Measurements from ENCODE around the gene CCT6B. TPM values are rescaled to one million over a fixed set of nuclear protein-coding genes. Genes with fewer than 3 reads are reported as not detected.

CCT6B gene
- total and polyA plus RNA-seq, 9 of the 15 experiments (the other 6 are each of a cell fraction or from before 2014, with no cell fraction given): 0.25 to 0.91 (median 0.58) TPM

- TF ChIP-seq TARDBP (IDR thresholded peaks at IDR 0.05) (peak; percentile 36; the same call in 1 of the 2 replicates), MYC (IDR thresholded peaks at IDR 0.05; ENCODE audit: low read depth, low read length) (peak; percentile 79), MYC (CRISPR knock-in tag; IDR thresholded peaks at IDR 0.05; ENCODE audit: borderline replicate concordance, low read depth) (no peak), FOSL1 (tag; conservative IDR thresholded peaks at IDR 0.05) (peak; percentile 55; the same call in 1 of the 2 replicates), RBM25 (IDR thresholded peaks at IDR 0.05; ENCODE audit: low read depth, low read length, severe bottlenecking) (no peak), TEAD4 (IDR thresholded peaks at IDR 0.05; ENCODE audit: low read length) (peak; percentile 98), TEAD4 (CRISPR knock-in tag; IDR thresholded peaks at IDR 0.05; ENCODE audit: borderline replicate concordance) (no peak), ATF7 (IDR thresholded peaks at IDR 0.05) (peak; percentile 33; the same call in 1 of the 2 replicates)
These were observed 74.4 kb downstream of the CCT6B start (continued) for GRCh38 chr17:34886831-34887230.

- H3K79me2 ChIP-seq (ENCODE audit: control insufficient read depth, insufficient read depth, low read length): no peaks in the 10 kb centered on the region
- no peaks in the 10 kb centered on the region for H3K36me3 ChIP-seq (ENCODE audit: control insufficient read depth, insufficient read depth, low read length)
- H3K4me2 ChIP-seq (ENCODE audit: insufficient read depth, low read length): peak overlapping the region; percentile 19; the same call in 1 of the 2 replicates
- H3K27me3 ChIP-seq (ENCODE audit: control insufficient read depth in 2 of 2, insufficient read depth in 2 of 2, low read length in 2 of 2): peaks cover 0 to 7% of the 10 kb centered on the region in 2 experiments; a peak in 1 of 5 replicates
- intact Hi-C loops (cut with micrococcal nuclease) (loop anchor here (10.0 kb wide), 1 partner anchor 240 kb away; the partner anchor contains the start of gene FNDC8), in situ Hi-C loops (cut with MboI) (loop anchor here (10.0 kb wide), 1 partner anchor 340 kb away; no protein-coding TSS in a partner anchor)
- FAIRE-seq (peak; percentile 88), DNase-seq (ENCODE audit: extremely low read depth in 1 of 4, low spot score in 3 of 4) (peak in 2 of 4 experiments; percentile 51 to 69), ATAC-seq (peak; percentile 69)
- H2AFZ ChIP-seq (ENCODE audit: low read depth, low read length): no peak overlapping the region
- POLR2A ChIA-PET: interaction anchor here (0.6 to 1.6 kb wide), 5 partner anchors 10 to 200 kb away, joined by 3 to 5 read pairs (median 4); no protein-coding TSS in a partner anchor
- BruUV-seq (replicated peaks): no TSS peak
- peaks cover 17% of the 10 kb centered on the region for H4K20me1 ChIP-seq (replicated peaks; ENCODE audit: control insufficient read depth, insufficient read depth, low read length)
- H3K4me3 ChIP-seq: no peak overlapping the region
- H3K9me3 ChIP-seq (replicated peaks; ENCODE audit: control insufficient read depth, insufficient read depth, low read depth, low read length): no peaks in the 10 kb centered on the region
- H3K4me1 ChIP-seq (replicated peaks in 1 of 2; ENCODE audit: control insufficient read depth in 2 of 2, insufficient read depth in 2 of 2, low read length in 2 of 2): peaks cover 21 to 31% of the 10 kb centered on the region in 2 experiments; a peak in 3 of 5 replicates
- no peak overlapping the region; the same call in 2 of the 3 replicates for H3K27ac ChIP-seq (ENCODE audit: extremely low read depth, low read depth, low read length)
- WGBS (ENCODE audit: insufficient coverage, low coverage, missing lambda C conversion rate): 0% methylated on average over 2 of the region's 2 CpGs
- H3K9me1 ChIP-seq (ENCODE audit: control insufficient read depth, insufficient read depth, low read length): no peaks in the 10 kb centered on the region
- CTCF ChIA-PET (ENCODE audit: low intra/inter-chr PET ratio): no interaction called here
- H3K9ac ChIP-seq (ENCODE audit: insufficient read depth in 1 of 2, low read depth in 2 of 2, low read length in 2 of 2): no peak overlapping the region
- no peak for TF ChIP-seq ELK1 (CRISPR knock-in tag; IDR thresholded peaks at IDR 0.05)
- TF ChIP-seq SIX5 (IDR thresholded peaks at IDR 0.05; ENCODE audit: borderline replicate concordance in 1 of 2, insufficient read depth in 1 of 2, low read depth in 1 of 2, low read length in 2 of 2): no peak
- TF ChIP-seq TCF3 (CRISPR knock-in tag; IDR thresholded peaks at IDR 0.05): peak; percentile 95
- TF ChIP-seq ZNF133 (CRISPR knock-in tag; IDR thresholded peaks at IDR 0.05): no peak
- TF ChIP-seq CCNT2 (IDR thresholded peaks at IDR 0.05; ENCODE audit: borderline replicate concordance, extremely low read depth, insufficient read length, low read depth, low read length): peak; percentile 98
- TF ChIP-seq SRSF3 (IDR thresholded peaks at IDR 0.05; ENCODE audit: insufficient read depth, low read length): no peak
- TF ChIP-seq, protein P1, sequence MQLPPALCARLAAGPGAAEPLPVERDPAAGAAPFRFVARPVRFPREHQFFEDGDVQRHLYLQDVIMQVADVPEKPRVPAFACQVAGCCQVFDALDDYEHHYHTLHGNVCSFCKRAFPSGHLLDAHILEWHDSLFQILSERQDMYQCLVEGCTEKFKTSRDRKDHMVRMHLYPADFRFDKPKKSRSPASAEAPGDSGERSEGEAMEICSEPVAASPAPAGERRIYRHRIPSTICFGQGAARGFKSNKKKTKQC (CRISPR knock-in tag; IDR thresholded peaks at IDR 0.05): no peak
- TF ChIP-seq TEAD4 (IDR thresholded peaks at IDR 0.05; ENCODE audit: low read length): peak; percentile 99
- TF ChIP-seq TEAD4 (CRISPR knock-in tag; IDR thresholded peaks at IDR 0.05; ENCODE audit: borderline replicate concordance): no peak
- TF ChIP-seq CHD1 (IDR thresholded peaks at IDR 0.05; ENCODE audit: low read length): no peak
- TF ChIP-seq DMBX1 (CRISPR knock-in tag; IDR thresholded peaks at IDR 0.05; ENCODE audit: borderline replicate concordance): no peak
- TF ChIP-seq CEBPG (CRISPR knock-in tag; IDR thresholded peaks at IDR 0.05): no peak
- no peak; a peak in 1 of 4 replicates for TF ChIP-seq CEBPG (tag; conservative IDR thresholded peaks at IDR 0.05 in 1 of 2, IDR thresholded peaks at IDR 0.05 in 1 of 2)
- TF ChIP-seq HOXB6 (CRISPR knock-in tag; IDR thresholded peaks at IDR 0.05; ENCODE audit: borderline replicate concordance): no peak
- TF ChIP-seq DPF2 (IDR thresholded peaks at IDR 0.05): peak; percentile 77; the same call in 1 of the 2 replicates
These were observed 76.2 kb downstream of the CCT6B start for GRCh38 chr17:34885076-34885475.
